Measurements from ENCODE around the gene POLQ. TPM values are rescaled to one million over a fixed set of nuclear protein-coding genes. Genes with fewer than 3 reads are reported as not detected.

The POLQ gene
- total RNA-seq, 1 donor from 2014 or later, result 1.4 TPM

DNA sequence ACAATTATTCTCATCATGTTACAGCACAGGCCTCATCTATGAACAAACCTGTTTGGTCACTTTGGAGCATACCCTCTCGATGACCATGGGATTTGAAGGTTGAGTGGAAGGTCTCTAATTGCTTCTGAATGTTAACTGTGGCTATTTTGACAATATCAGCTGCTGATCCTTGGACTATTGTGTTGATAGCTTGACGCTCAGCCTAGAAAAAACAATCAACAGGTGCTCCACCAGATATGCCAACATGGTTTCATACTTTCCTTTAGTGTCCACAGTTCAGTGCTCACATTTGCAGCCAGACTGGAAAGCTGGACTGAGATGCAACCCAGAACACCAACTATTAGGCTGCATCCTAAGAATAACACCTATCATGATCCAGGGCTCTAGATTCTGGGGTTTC, 109.7 kb downstream of the POLQ start:
- H3K27ac Mint-ChIP-seq, result no peak overlapping the region
- intact Hi-C loops (cut with micrococcal nuclease), result no loop called here
- no peak overlapping the region for H3K4me3 Mint-ChIP-seq
- TF ChIP-seq, protein P1, sequence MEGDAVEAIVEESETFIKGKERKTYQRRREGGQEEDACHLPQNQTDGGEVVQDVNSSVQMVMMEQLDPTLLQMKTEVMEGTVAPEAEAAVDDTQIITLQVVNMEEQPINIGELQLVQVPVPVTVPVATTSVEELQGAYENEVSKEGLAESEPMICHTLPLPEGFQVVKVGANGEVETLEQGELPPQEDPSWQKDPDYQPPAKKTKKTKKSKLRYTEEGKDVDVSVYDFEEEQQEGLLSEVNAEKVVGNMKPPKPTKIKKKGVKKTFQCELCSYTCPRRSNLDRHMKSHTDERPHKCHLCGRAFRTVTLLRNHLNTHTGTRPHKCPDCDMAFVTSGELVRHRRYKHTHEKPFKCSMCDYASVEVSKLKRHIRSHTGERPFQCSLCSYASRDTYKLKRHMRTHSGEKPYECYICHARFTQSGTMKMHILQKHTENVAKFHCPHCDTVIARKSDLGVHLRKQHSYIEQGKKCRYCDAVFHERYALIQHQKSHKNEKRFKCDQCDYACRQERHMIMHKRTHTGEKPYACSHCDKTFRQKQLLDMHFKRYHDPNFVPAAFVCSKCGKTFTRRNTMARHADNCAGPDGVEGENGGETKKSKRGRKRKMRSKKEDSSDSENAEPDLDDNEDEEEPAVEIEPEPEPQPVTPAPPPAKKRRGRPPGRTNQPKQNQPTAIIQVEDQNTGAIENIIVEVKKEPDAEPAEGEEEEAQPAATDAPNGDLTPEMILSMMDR (IDR thresholded peaks at IDR 0.05), result no peak
- ChIA-PET POLR2A (no interaction called here), CTCF (no interaction called here)
- peaks cover 12% of the 10 kb centered on the region for H3K4me1 Mint-ChIP-seq
- H3K36me3 Mint-ChIP-seq (ENCODE audit: low read depth), result no peaks in the 10 kb centered on the region
- no peaks in the 10 kb centered on the region for H3K9me3 Mint-ChIP-seq
- ATAC-seq (ENCODE audit: low read depth) (no peak), DNase-seq (no peak)
- H3K27me3 Mint-ChIP-seq, result no peaks in the 10 kb centered on the region

DNA sequence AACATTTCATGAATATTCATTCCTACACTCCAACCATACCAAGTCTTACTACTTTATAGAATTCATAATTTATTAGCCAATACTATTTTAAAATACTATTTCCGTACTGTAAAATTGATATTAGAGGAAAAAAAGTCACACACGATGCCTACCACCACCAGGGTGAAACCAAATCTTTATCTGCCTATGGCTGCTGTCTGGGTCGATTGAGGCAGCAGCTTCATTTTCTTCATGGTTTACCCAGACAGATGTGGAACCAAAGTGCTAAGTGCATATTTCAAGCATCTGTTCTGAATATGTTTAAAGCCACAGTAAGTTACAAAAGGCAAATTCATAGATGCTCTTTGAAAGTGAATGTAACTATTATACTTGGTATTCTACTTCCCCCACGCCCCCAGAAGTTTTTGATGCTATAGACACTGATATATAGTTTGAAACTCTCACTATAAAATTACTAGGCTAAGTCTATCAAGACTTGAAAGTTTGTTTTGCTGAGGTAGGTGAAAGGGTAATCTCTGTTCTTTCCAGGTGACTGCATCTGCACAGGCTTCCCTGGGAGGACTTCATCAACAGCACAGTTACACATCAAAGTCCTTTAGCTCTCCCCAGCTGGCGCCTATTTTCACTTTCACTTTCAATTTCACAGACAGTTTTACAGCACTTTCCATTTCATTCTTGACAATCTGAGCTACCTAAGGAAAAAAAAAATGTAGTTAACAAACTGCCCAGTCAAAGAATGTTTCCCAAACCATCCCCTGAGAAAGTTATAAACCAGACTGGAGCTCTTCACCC, 113.9 kb downstream of the POLQ start:
- ChIA-PET POLR2A (no interaction called here), CTCF (interaction anchor here (1.1 kb wide), 1 partner anchor 9 kb away, joined by 3 read pairs; no protein-coding TSS in a partner anchor)
- DNase-seq, result no peak
- ATAC-seq (ENCODE audit: low read depth), result peak; percentile 62
- Mint-ChIP-seq H3K9me3 (no peaks in the 10 kb centered on the region), H3K27me3 (no peaks in the 10 kb centered on the region), H3K27ac (peak overlapping the region; percentile 25), H3K4me1 (peaks cover 12% of the 10 kb centered on the region), H3K4me3 (peak overlapping the region; percentile 60), H3K36me3 (ENCODE audit: low read depth) (no peaks in the 10 kb centered on the region)
- intact Hi-C loops (cut with micrococcal nuclease), result no loop called here
- TF ChIP-seq, protein P1 (IDR thresholded peaks at IDR 0.05), result no peak

DNA sequence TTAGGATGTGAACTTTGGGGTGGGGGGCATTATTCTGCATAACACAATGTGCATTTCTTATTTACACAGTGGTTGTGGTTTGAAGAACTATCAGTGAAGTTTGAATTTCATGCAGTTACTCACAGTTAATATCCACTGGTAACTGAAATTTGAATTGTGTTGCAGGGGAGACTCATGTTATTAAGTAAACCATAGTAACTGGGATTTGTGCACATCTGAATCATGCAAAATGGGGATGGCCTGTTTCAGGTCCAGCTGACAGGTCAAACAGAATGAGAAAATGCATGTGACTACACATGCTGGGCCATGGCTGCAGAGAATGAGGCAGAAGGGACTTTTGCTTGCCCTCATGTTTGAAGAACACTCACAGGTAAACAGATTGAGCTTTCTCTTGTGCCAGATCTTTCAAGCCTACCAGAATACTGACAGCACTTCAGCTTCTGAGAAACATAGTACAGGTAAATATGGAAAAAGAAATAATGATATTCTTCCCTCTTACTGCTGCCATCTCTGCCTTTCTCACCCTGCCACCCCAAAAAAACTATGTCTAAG, 115.0 kb downstream of the POLQ start:
- DNase-seq (no peak), ATAC-seq (ENCODE audit: low read depth) (no peak)
- H3K27ac Mint-ChIP-seq, result no peak overlapping the region
- H3K36me3 Mint-ChIP-seq (ENCODE audit: low read depth), result no peaks in the 10 kb centered on the region
- intact Hi-C loops (cut with micrococcal nuclease), result no loop called here
- no peak overlapping the region for H3K4me3 Mint-ChIP-seq
- no peaks in the 10 kb centered on the region for H3K9me3 Mint-ChIP-seq
- H3K27me3 Mint-ChIP-seq, result no peaks in the 10 kb centered on the region
- TF ChIP-seq, protein P1 (IDR thresholded peaks at IDR 0.05), result no peak
- CTCF ChIA-PET, result no interaction called here
- POLR2A ChIA-PET, result no interaction called here
- peaks cover 12% of the 10 kb centered on the region for H3K4me1 Mint-ChIP-seq

DNA sequence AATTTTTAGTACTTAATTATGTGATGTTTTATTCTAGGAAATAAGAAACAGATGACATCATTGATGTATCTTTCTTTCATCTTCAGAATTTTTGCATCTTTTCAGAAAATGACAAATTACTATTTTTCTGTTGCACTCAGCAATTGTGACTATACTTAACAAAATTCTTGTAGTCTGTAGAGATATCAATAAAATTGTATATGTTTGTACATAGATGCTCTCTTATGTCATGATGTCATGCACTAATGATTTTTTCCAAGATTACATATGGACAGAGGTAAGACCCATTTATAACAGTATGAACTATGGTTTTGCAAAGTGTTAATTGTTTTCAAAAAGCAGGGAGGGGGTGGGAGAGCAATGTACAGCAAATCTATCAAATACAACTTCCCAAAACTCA, 121.2 kb downstream of the POLQ start:
- DNase-seq (no peak), ATAC-seq (ENCODE audit: low read depth) (no peak)
- intact Hi-C loops (cut with micrococcal nuclease), result no loop called here
- Mint-ChIP-seq H3K27me3 (no peaks in the 10 kb centered on the region), H3K4me1 (no peaks in the 10 kb centered on the region), H3K36me3 (ENCODE audit: low read depth) (no peaks in the 10 kb centered on the region), H3K9me3 (no peaks in the 10 kb centered on the region), H3K4me3 (no peak overlapping the region), H3K27ac (no peak overlapping the region)
- TF ChIP-seq, protein P1 (IDR thresholded peaks at IDR 0.05), result no peak
- CTCF ChIA-PET, result interaction anchor here (0.6 kb wide), 1 partner anchor 178 kb away, joined by 3 read pairs; no protein-coding TSS in a partner anchor
- POLR2A ChIA-PET, result no interaction called here

DNA sequence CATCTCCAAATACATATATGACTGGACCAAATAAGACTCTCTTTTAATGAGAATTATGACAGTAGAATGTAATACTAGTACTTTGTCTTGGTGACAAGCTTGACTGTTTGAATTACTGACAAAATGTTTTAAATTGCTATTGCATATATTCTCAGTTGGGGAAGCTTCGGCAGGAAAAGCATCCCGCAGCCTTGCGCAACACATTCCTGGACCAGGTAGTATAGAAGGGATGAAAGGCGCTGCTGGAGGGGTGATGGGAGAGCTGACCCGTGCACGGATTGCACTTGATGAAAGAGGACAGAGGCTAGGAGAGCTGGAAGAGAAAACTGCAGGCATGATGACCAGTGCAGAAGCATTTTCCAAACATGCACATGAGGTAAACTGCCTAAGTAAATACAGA, 127.6 kb downstream of the POLQ start:
- H3K4me3 Mint-ChIP-seq, result no peak overlapping the region
- TF ChIP-seq, protein P1 (IDR thresholded peaks at IDR 0.05), result no peak
- DNase-seq (no peak), ATAC-seq (ENCODE audit: low read depth) (no peak)
- no peak overlapping the region for H3K27ac Mint-ChIP-seq
- no peaks in the 10 kb centered on the region for H3K36me3 Mint-ChIP-seq (ENCODE audit: low read depth)
- H3K4me1 Mint-ChIP-seq, result no peaks in the 10 kb centered on the region
- H3K9me3 Mint-ChIP-seq, result no peaks in the 10 kb centered on the region
- no peaks in the 10 kb centered on the region for H3K27me3 Mint-ChIP-seq
- POLR2A ChIA-PET, result no interaction called here
- intact Hi-C loops (cut with micrococcal nuclease), result no loop called here
- CTCF ChIA-PET, result no interaction called here

Data from activated B cell treated with CpG ODN at 0.5 μM for 24 hours (primary cell).